ENCODE results near the gene PNKP.

The PNKP gene

DNA sequence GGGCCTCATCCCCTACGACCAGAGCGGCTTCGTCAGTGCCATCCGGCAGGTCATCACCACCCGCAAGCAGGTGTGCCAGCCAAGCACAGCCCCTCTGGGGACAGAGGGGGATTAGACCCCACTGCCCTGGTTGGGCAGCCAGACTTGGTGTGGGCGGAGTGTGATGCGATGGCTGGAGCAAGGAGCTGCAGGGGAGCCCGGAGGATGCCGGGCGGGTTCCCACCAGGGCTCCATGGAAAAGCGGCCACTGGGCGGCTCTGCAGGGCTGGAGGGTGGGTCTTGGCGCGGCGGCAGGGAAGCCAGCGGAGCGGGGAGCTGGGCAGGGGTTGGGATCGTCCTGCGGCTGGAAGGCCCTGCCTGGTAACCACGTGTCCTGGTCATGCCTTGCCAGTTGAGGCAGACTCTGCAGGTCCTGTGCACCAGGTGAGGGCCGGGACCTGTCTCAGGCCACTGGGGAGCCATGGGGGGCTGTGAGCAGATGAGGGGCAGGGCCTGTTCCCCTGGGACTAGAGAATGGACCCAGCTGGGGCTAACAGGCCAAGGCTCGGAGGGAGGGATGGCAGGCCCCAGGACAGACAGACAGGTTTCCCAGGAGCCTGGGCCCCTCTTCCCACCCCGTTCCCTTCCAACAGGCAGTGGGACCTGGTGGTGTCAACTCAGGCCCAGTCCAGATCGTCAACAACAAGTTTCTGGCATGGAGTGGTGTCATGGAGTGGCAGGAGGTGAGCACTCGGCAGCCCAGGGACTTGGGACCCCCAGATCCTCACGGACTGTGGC, 10.1 kb downstream of the PNKP start:
- no peak for DNase-seq

DNA sequence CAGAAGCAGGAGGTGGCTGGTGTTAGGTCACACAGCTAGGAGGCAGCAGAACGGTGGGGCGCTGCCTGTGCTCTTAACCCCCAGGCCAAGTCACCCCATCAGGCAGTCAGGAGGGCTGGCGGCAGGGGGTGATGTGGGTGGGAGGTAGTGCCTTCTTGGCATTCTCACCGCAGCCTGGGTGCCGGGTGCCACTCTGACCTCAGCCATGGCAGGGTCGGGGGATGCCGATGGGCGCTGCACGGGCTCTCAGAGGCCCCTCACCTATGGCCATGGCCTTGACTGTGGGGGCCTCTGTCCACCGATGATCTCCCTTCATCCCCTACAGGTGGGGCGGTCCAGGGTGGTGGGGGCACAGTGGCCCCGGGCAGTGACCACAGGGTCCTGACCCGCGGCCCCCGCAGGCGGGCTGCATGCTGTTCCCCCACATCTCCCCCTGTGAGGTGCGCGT, 10.8 kb downstream of the PNKP start:
- no peak for DNase-seq

DNA sequence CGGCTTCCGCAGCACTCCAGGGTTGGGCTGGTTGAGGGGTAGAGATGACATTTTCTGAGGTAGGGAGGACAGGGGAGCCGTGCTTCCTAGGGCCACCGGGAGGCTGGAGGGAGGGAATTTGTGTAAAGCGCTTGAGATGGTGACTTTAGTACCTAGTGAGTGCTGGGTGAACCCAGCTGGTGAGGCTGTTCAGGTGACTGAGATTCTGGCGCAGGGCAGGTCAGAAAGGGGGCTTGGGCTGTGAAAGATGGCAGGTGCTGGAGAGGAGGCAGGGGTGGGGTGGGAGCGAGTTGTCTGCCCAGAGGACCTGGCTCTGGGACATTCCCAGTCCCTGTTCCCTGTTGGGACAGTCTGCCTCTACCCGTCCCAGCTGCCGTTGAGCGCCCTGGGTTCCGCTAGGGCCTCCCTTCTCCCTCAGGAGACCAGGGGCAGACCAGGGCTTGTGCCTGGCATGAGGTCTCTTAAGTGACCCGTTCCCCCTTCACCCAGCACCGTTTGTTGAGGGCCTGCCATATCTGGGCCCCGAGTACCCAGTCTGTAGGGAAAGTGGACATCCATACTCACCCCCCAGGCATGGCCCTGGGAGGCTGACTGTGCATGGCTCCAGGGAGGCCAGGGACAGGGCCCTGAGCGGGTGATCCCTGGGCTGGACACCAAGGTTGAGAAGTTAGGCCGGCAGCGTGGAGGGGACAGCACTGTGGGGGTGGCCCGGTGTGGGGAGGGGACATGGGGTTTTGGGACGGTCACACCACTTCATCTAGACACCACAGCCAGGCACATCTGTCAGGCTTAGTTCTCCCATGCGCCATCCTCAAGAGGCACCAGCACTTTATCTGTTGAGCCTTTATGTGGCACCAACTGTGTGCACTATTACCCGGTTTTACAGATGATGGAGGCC, 11.5 kb downstream of the PNKP start:
- no peak for DNase-seq

DNA sequence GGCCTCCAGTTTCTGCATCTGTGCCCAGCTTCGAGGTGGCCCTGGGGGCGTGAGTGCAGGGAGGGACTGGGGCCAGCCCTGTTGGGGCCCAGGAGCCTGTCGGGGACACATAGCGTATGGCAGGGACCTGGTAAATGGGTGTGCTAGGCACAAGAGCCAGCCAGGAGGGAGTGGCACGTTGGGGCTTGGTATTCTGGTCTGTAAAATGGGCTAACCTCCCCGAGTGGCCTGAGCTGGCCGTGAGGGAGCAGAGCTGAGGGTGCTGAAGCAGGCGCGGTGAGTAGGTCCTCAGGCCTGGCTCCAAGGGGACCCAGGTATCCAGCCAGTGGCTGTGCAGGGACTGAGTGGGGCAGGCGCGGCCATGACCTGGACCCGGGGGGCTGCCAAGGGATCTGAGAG, 12.1 kb downstream of the PNKP start:
- DNase-seq = no peak

DNA sequence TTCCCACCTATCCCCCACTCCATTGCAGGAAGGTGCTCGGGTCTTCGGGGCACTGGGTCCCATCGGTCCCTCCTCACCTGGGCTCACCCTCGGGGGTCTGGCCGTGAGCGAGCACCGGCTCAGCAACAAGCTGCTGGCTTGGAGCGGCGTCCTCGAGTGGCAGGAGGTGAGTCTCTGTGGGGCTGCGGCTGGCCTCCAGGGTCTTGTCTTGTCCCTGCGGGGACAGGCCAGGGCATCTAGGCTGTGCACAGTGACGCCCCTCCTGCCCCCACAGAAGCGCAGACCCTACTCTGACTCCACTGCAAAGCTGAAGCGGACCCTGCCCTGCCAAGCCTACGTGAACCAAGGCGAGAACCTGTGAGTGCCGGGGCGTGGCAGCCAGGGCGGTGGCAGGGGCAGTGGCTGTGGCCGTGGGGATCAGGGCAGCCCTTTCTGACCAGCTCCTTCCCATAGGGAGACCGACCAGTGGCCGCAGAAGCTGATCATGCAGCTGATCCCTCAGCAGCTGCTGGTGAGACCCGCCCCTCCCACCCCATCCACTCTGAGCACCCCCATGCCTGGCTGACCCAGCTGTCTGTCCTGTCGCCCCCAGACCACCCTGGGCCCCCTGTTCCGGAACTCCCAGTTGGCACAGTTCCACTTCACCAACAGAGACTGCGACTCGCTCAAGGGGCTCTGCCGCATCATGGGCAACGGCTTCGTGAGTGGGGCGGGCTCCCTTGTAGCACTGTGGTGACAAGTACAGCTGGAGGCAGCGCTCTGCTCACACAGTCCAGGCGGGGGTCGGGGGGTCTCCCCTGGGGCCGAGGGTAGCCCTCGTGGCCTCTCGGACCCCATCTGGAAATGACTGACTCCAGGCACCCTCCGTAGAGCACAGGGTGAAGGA, 12.8 kb downstream of the PNKP start:
- no peak for DNase-seq

DNA sequence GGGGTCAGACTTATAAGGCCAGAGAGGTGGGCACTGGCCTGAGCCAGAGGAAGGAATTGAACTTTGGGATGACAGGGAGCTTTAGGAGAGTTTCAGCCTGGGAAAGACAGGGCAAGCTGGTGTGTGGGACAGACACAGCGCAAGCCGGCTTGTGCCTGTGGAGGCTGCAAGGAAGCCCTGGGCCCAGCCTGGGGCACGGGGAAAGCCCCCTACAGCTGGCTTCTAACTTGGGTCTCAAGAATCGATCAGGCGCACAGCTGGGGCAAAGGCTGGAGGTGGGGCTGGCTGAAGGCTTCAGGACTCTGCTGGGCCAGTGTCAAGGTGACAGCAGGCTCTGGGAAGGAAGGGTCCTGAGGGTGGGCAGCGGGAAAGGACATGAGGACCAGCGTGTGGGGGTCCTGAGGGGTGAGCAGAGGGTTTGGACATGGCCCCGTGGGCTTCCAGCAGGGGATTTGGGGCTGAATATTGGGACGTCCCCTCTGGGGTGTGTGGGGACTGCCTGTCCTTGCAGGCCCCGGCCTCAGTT, 13.5 kb downstream of the PNKP start:
- DNase-seq = no peak

DNA sequence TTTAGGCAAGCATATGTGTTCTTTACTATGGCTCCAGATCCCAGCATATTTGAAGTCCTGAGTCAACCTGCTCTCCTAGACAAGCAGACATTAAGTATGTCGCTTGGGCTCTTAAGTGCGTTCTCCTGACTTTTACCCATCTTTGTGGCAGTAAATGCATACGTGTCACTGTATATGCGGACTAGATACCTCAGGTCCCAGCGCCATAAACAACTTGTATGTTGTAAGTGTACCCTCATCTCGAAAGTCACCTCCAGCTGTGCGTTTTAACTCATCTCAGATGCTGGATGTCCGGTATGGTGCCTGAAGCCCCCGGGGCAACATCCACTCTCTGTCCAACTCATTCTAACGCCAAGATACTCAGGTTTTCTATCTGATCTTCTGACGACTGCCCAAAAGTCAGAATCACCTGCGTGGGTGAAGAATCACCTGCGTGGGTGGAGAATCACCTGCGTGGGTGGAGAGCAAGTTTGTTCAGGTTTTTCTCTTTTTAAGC, 14.7 kb downstream of the PNKP start:
- DNase-seq = no peak

DNA sequence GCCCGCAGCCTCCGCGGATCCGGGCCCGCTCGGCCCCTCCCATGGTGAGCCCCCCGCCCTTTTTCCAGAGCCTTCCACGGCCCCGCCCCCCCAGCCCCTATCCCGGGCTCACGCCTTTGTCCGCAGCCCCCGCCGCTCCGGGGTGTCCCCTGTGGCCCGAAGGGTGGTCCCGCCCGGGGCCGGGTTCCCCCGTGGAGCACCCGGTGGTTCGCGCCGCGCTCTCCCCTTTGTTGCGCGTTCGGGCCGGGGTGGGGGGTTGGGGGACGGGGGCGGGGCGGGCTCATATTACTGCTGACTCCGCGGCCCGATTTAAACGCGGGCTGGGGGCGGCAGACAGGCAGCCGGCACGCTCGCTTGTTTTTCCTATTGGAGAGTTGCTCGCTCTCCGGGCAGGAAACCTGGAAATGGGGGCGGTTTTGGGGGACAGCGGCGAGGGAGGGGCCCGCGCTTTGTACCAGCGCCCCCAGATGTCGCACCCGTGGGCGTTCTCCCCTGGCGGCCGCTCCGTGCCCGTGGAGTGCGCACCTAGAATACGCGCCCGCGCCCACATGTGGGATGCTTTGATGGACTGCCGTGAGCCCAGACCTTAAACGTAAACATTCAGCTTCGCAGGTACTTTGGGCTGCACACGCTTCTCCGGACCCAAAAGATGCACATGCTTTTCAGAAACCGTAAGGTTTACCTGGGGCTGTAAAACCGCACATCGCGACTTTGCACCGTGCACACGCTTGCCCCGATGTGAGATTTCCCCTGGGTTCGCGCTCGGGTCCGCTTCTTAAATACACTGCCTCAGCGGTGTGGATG, 15.7 kb downstream of the PNKP start:
- no peak for DNase-seq

DNA sequence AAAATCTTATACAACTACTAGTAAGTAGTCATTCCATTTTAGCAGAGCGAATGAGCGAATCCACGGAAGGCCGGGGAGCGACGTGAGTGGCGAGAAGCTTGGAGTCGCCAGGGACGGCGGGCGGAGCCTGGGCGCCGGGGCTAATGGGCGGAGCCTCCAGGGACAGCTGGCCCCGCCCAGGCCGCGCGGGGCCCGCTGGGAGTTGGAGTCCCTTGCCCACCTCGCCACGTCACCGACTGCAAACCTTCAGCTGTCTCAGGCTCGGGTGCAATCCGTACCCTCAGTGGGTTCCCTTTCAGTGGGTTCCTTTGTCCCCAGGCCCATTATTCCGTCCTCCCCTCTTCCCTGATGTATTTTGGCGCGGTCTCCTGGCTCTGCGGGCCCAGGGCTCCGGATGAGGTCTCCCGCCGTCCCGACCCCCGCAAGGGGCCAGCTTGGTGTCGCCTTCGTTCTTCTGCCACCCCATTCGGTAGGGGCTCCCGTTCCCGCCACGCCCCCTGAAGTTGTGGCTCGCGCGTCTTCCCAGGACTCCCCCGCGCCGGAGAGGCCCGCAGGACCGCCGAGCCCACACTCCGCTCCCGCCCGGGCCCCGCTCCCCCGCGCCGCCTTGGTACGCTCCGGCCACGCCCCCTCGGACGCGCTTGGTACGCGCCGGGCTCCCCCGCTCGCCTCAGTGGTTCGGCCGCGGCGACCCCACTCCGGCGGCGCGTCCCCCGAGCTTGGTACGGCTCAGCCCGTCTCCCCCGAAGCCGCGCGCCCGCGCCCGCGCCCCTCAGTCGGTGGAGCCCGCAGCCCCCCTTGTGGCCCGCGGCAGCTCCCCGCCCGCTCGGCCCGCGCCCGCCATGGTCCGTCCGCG, 16.7 kb downstream of the PNKP start, which contains the start of gene PTOV1:
TSS of gene PTOV1 (plus strand) at position 673 of the 856 bp plus-strand sequence.
- peak; percentile 72 for DNase-seq

DNA sequence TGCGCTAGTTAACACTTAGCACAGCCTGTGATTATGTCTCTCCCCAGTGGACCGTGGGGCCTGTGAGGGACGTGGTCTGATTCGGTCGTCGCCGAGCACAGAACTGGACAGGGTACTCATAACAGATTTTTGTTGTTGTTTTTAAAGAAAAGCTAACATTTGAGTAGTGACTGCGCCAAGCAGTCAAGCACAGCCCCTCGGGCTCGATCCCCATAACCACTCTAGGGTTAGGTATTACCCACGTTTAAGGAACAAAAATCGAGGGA, 17.2 kb downstream of the PNKP start:
- DNase-seq = no peak

DNA sequence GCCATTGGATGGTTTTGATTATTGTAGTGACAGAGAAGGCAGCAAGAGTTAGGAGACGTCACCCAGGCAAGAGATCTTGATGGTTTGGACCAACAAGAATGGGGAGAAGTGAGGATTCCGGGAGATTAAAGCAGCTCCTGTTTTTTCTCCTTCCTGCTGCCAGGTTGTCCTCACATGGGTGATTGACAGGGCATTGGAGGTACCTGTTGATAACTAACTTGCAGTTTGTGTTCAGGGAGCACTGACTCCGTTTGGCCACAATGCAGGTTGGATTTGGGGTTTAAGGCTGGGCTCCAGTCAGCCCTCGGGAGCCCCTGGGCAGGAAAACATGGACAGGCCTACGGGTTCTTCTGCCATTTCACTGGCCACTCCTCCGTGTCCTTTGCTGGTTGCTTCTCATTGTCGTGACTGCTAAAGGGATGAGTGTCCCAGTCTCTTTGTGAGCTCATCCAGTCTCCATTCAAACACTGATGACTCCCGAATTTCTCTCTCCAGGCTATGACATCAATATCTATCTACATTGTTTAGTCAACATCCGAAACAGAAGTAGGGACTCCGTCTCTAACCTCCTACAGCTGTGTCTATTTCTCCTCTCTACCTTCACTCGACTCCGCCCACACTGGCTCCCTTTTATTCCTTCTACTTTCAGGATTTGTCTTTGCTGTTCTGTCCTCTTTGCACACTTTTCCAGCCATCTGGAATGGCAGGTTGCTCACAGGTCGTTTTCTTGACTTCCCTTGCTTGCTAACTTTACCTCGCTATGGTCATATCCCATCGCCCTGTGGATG, 17.7 kb downstream of the PNKP start:
- no peak for DNase-seq

DNA sequence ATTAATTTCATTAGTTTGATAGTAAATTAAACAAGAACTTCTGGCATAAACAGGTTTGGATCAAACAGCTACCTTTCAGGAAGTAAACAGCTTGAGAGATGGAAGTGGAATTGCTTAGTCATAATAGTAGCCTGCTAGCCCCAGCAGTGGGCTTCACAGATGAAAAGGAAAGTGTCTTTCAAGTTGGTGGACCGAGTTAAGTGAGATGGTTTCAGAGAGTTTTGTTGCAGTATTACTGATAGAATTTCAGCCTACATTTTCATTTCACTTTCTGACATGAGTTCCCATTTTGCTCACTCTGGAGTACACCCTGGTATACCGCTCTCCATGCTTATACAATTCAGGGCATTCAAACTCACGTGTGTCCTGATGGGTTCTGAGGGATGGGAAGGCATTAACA, 18.4 kb downstream of the PNKP start:
- DNase-seq = no peak

DNA sequence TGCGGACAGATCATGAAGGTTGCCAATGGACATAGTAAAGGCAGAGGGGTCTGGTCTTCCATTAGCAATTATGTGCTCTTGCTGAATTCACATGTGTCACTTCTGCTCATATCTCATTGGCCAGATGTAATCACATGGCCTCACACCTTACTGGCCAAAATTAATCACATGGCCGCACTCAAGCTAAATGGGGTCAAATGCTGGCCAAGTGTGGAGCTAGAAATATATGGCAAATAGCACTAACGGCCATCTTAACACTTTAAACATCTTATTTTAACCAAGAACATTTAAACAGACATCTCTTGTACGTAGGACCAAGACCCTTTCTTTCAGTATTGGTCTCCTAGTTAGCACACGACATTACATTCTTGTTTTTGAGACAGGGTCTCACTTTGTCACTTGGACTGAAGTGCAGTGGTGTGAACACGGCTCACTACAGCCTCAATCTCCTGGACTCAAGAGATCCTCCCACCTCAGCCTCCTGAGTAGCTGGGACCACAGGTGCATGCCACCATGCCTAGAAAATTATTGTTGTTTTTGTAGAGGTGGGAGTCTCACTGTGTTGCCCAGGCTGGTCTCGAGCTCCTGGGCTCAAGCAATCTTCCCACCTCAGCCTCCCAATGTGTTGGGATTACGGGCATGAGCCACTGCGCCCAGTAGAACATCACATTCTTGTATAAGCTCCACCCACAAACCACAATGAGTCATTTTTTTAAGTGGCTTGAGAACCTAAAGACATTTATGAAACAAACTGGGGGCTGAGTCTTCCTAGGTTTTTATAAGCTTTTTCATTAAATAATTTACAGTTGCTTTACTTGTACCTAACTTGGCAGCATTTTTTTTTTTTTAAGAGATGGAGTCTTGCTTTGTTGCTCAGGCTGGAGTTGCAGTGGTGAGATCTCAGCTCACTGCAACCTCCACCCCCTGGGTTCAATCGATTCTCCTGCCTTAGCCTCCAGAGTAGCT, 19.4 kb downstream of the PNKP start:
- DNase-seq = no peak

DNA sequence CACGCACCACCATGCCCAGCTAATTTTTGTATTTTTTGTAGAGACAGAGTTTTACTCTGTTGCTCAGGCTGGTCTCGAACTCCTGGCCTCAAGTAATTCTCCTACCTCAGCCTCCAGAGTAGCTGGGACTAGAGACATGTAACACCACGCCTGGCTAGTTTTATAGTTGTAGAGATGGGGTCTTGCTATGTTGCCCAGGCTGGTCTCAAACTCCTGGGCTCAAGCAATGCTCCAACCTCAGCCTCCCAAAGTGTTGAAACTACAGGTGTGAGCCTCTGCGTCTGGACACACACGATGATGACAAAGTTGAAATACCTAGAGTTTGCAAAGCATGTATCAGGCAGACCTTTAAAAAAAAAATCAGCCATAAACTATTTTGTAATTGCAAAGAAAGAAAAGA, 21.0 kb downstream of the PNKP start:
- DNase-seq = no peak

DNA sequence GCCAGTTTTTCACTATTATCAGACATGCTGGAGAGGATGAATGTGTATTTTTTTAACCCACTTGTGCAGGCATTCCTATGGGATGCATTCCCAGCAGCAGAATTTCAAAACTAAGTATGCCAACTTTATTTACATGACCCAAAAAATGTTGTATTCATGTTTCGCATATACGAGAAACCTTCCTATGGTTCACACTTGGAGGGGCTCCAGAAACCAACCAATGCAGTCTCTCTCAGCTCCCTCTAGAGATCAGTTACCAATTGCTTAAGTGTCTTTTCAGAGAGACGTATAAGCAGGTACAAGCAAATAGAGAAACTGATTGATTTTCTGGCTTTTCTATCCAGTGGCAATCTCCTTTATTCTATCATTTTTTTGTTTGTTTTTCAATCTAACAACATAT, 22.0 kb downstream of the PNKP start:
- DNase-seq = no peak

DNA sequence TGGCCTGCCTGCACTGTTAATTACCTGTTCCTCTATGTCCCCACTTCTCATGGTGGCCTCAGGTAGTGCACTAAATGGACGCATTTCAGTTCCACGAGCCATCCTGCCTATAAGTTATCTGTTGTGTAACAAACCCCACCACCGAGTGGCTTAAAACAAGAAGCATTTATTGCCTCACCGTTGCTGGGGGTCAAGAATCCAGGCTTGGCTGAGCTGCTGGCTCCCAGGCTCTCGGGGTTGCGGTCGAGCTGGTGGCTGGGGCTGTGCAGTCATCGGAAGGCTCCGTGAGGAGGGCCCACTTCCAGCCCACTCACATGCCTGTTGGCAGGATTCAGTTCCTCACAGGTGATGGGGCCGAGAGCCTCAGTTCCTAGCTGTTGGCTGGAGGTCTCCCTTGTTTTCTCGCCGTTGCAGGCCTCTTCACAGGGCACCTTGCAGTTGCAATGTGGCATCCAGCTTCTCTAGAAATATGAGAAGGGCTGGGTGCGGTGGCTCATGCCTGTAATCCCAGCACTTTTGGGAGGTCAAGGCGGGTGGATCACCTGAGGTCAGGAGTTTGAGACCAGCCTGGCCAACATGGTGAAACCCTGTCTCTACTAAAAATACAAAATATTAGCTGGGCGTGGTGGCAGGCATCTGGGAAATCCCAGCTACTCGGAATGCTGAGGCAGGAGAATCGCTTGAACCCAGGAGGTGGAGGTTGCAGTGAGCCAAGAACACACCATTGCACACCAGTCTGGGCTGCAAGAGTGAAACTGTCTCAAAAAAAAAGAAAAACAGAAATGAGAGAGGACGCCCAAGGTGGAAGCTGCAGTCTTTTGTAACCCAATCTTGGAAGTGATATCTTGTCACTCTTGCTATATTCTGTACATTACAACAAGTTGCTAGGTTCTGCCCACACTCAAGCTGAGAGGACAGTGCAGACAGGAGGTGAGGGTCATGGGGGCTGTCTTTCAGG, 23.0 kb downstream of the PNKP start:
- DNase-seq = no peak

DNA sequence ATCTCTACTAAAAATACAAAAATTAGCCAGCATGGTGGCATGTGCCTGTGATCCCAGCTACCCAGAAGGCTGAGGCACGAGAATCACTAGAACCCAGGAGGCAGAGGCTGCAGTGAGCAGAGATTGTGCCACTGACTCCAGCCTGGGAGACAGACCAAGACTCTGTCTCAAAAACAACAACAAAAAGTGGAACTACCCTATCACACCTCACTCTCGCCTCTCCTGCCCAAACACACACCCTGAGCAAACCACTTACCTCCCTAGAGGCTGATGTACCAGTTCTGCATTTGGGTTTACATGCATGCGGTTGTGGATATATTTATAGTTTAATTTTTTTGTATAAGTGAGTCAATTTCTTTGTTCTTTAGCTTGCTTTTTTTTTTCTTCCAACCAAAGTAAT, 24.1 kb downstream of the PNKP start:
- DNase-seq = no peak
